ENCODE results near the gene TMEM132C.
"Not testable (repeated sequence)": the region's sequence is repeated elsewhere in the genome, so short reads cannot be mapped to it uniquely, and the experiment has no call there.

Gene TMEM132C

DNA sequence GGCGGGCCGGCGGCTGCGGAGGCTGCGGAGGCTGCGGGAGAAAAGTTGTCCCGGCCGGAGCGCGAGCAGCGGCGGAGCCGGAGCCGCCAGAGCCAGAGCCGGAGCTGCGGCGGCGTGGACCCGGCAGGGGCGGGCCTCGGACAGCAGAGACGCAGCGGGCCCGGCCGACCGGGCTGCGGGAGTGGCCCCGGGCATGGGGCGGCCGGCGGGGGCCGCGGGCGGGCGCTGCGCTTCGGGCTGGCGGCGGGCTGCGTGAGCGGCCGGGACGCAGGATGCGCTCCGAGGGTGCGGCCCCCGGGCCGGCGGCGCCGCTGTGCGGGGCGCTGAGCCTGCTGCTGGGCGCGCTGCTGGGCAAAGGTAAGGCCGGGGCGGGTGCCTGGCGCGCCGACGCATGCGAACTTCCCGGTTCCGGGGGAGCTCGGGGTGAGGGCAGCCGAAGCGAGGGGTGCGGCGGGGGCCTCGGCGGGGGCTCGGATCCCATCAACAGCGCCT is at the start of gene TMEM132C:
TMEM132C (plus strand) TSS at position 40 of the 492 bp plus-strand sequence; CDS start at position 273, 233 bp downstream.
- DNase-seq: no peak

DNA sequence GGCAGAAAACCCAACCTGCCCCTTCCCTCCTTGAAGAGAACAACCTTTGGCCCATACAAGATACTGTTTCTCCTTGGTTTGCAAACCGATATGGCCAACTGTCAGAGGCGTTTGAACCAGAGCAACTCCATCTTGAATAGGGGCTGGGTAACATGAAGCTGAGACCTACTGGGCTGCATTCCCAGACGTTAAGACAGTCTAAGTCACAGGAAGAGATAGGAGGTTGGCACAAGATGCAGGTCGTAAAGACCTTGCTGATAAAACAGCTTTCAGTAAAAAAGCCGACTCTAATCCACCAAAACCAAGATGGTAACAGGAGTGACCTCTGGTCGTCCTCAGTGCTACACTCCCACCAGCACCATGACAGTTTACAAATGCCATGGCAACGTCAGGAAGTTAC is 42.7 kb upstream of the TMEM132C start:
- DNase-seq: no peak

- no peak for DNase-seq
These were observed 38.4 kb upstream of the TMEM132C start for GRCh38 chr12:128228581-128228980.

DNA sequence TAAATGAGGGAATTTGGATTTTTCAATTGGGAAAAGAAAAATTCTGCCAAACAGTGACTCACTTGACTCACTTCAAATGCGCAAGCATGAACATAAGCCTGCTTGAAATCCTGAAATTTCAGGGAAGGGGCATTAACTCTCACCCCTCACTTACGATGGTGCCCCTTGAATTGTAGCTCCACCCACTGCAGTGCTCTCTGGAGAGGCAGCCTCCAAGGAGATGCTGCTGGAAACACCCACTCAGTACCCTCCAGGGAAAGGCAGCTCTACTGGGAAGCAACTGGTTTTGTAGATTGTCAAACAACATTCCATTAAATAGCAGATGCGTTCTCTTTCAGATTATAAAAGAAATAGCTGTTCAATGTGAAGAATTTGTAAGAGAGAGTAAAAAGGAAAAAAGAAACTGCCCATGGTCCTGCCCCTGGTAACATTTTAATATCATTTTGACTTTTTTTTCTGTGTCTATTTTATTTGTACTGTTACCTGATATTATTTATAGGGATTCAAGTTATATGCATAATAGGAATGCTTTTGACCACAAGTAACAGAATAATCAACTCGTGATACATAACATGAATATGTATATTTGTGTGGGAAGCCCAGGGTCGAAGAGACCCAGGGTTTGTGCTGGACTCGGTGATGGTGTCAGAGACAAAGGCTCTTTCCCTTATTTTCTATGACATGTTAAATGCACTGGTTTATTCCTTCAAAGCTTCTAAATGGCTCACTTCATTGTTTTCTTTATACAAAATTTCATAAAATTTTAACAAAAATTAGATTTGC is 31.1 kb upstream of the TMEM132C start:
- DNase-seq: no peak

- no peak for DNase-seq
These were observed 30.4 kb upstream of the TMEM132C start for GRCh38 chr12:128236525-128236924.

GRCh38 chr12:128240745-128241144 is 26.2 kb upstream of the TMEM132C start:
- DNase-seq: no peak

DNA sequence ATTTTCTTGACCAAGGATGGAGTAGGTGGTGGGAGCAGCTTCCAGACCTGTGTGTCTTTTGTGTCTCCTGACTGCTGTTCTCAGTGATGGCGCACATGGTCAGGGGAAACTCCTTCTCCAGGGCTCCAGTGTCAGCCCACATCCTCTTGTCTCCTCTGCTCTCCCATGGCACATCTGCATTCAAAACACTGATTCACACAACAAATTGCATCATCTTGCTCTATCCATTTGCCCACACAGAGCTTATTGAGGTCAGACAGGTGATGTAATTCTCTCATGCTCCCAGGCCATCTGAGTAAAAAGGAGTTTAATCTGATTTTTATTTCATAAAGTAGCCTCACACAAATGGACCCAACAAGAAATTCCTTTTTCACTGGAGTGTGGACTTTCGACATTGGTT is 21.8 kb upstream of the TMEM132C start:
- no peak for DNase-seq

- DNase-seq: no peak
These were observed 21.1 kb upstream of the TMEM132C start for GRCh38 chr12:128245905-128246304.

DNA sequence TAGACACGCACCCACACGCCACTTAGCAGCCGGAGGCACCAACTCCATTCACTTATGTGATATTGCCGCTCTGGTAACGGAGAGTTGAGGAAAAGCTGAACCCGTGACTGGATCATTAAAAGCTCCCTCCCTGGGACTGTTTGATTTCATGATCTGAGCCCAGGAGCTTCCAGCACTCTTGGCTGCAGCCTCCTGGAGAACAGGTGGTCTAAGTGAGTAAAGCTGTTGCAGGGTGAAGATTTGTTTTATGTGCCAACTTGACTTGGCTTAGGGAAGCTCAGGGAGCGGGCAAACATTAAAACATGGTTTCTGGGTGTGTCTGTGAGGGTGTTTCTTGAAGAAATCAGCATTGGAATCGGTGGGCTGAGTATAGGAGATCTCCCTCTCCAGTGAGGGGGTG is 16.9 kb upstream of the TMEM132C start:
- no peak for DNase-seq

DNA sequence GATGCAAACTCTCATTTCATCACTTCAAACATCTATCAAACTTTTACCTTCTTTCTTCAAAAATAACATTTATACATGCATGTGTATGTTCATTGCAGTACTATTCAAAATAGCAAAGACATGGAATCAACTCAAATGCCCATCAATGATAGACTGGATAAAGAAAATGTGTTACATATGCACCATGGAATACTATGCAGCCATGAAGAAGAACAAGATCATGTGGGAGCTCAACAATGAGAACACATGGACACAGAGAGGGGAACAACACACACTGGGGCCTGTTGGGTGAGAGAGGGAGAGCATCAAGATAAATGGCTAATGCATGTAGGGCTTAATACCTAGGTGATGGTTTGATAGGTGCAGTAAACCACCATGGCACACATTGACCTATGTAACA is 13.1 kb upstream of the TMEM132C start:
- not testable (repeated sequence) for DNase-seq

DNA sequence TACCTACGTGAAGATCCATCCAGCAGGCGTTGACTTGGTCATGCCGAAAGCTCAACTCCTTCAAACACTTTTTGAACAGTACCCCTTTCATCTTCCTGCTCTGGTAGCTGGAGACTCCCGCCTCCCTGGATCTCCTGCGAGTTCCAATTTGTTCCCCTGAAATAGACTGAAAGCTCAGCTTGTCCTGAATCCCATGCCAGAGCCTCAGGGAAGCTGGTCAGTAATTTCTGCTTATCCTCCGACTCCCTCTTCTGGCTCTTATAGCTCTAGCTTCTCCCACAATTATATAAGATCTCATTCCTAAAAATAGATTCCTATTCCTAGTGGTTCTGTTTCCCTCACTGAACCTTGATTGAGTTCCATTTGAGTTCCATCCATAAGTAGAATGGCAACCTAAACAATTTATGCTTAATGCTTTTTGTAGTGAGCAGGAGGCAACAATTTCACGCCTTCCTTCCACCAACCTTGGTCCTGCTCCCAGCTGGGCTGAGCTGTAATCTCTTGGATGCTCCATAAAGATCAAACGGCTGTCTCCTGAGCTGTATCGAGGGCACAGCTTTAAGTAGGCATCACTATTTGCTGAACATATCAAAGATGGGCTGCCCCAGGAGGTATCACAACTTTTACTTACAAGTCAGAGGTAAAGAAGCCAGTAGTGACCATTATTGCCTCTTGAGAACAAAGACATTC is 8.0 kb upstream of the TMEM132C start:
- no peak for DNase-seq

DNA sequence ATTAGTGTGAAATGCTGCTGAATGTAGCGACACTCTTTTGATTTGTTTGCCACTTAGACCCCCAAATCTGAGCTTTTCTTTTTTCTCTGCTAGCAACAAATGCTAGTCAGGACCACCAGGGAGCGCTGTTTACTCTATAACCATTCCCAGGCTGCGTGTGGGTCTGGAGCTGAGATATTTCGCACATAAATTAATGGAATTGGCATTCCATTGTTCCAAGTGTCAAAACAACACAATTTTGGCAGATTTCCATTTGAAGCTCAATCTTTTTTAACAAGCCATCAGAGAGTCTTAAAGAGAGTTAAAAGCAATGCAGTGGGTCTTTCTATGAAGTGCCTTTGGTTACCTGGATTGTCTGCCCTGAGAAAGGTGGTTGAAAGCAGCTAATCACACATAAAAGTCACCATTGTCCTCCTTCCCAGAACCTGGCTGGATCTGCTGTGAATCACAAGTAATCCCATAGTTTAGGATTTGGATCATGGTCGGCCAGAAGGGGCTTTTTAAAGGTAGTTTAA is 7.4 kb upstream of the TMEM132C start:
- no peak for DNase-seq

- no peak for DNase-seq
These were observed 5.2 kb upstream of the TMEM132C start for GRCh38 chr12:128261757-128262156.

DNA sequence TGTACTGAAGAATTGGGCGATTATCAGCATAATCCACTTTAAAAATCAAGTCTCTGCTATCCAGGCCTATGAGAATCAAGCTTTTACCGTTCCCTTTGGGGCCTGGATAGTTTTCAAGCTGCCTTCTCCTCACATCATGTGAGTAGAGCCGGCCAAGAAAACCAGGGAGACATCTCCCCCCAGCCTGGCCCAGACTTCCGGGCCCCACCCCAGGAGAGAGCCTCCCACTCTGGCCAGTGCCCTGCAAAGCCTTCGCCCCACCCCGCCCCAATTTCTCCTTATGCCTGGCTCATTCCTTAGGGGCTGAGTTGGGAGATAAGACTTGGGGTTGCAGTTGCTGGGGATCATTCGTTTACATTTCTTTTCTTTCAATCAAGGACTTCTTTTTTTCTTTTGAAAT is 1.4 kb upstream of the TMEM132C start:
- no peak for DNase-seq

DNA sequence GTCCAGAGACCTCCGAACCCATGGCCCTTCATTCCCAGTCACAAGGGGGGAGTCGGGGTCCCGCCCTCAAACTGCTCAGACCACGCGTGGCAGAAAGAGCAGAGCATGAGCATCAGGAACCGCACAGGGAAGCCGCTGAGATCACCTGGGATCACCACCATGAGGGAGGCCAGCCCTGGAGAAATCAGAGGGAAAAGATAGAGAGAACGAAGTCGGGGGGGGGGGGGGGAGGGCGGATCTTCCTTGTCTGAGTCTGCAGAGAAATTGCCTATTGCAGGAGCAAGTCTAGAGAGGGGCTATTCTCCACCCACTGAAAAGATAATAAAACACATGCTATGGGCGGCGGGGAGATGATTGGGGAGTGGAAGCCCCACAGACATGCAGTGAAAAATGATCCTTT is 884 bp upstream of the TMEM132C start:
- DNase-seq: no peak

DNA sequence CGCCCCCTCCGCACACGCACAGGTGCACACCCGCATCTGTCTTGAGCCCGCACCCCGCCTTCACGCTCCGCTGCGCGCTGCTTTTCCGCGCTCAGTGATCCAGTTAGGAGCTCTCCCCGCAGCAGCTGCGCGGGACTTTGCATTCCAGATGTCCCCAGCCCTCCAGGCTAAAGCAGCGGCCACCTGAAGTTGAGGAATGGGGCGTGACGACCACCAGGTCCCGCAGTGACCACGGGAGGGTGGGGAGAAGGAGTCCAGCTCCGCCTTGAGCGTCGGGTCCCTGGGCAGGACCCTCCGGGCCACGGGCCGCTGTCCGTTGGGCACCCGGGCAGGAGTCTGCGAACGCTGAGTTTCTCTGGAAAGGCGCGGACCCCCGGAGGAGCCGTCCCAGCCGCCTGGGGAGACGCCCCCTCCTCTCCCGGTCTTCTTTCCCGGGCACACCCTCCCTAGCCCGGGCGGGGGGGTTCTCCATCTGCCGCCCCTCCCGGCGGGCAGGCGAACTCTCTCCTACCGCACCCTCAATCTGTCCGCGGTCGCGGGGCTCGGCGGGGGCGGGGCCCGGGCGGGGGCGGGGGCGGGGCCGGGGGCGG is 334 bp upstream of the TMEM132C start:
- DNase-seq: no peak

- no peak for DNase-seq
These were observed 845 bp downstream of the TMEM132C start for GRCh38 chr12:128267651-128268378.

DNA sequence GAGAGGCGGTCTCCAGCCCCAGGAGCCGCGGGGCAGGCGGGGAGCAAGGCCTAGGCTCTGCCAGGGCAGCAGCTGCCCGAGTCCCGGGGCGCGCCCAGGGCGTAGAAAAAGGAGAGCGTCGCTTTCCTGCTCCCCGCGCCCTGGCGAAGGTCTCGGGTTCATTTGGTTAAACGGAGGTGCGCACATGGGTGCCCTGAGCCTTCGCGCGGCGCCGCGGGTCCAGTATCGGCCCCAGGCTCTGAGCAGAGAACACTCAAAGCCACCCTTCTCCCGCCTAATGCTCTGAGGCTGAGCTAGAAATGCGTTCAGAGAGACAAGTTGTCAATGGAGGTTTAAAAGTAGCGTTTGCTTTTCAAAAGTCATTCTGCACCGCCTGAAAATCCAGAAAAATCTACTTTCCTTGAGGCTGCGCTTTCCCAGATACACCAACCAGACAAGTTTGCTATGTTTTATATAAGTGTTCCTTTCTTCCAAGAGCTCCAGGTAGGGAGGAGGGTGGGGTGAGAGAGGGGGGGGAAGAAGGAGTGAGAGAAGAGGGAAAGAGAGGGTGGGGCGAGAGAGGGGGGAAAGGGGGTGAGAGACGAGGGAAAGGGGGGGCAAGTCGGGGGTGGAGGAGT is 1.5 kb downstream of the TMEM132C start:
- no peak for DNase-seq

GRCh38 chr12:128269181-128269591 is 2.2 kb downstream of the TMEM132C start:
- no peak for DNase-seq

GRCh38 chr12:128276471-128276870 is 9.5 kb downstream of the TMEM132C start:
- DNase-seq: no peak

DNA sequence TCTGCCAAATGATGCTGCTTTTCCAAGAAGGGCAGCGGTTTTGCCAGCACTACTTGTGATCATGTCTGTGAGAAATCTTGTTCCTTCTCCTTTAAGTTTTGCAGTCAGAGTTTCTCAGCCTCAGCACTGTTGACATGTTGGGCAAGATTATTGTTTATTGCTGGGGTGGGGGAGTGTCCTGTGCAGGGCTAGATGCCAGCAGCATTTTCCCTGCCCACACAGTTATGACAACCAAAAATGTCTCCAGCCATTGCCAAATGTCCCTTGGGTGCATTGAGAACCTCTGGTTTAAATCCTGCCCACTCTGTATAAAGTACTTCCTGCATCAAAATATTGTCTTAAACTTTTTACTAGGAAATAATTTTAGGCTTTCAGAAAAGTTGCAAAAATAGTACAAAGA is 20.0 kb downstream of the TMEM132C start:
- DNase-seq: no peak

DNA sequence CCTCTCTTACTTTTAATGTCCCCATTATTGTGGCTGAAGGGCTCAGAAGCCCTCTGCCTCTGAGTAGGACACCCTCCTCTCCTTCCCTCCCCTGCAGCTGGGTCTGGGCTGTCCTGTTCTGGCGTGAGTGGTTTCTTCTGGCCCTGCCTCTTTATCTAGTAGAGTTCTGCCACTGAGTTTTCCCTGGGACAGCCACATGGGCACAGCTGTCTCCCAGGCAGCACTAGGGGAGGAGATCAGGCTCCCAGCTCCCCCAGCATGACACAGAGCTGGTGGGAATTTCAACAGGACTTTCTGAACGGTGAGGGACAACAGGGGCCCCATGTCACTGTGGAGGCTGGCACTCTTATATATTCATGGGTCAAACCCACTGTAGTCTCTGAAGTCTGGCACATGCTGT is 21.4 kb downstream of the TMEM132C start:
- DNase-seq: no peak

GRCh38 chr12:128288896-128289295 is 21.9 kb downstream of the TMEM132C start:
- no peak for DNase-seq

Measured in NCI-H2227 treated with DMSO at 0.1 percent for 48 hours (cell line).